ENCODE results near the gene PXDN. TPM values are rescaled to one million over a fixed set of nuclear protein-coding genes. Genes with fewer than 3 reads are reported as not detected.
"Not testable (repeated sequence)": the region's sequence is repeated elsewhere in the genome, so short reads cannot be mapped to it uniquely, and the experiment has no call there.

The PXDN gene
- total RNA-seq, 1 experiment from 2014 or later: 146 TPM

DNA sequence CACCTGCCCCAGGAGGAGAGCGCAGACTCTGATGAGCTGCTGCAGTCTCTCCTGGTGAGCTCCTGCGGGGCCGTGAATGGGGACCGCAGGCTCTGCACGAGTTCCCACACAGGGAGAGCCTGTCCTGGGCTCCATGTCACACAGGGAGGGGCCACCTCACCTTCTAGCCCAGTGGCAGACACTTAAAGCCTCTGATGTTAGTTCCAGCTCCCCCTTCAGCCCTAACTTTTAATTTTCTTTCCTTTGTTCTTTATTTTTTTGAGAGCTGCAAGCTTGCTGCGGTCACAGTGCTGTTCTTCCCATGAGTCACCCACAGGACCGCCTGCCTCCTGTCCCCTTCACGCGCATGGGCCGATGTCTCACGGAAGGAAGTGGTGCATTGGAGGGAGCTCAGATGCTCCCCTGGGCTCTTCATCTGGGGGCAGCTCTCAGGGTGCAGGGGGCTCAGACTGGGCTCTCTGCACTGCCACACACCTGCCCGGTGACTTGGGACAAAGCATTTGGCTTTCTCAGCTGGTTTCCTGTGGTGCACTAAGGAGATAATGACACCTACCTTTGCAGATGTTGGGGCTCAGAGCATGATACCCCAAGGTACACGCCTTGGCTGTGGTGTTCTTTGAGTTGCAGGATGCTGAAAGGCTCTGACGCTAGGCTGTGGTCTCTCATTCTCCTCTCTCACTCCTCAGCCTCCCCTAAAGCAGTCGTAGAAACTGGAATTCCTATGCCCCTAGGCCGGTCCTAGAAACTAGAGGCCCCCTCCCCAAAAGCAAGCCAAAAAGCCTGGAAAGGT lies 37.2 kb upstream of the PXDN start:
- Mint-ChIP-seq H3K27ac (no peak overlapping the region), H3K27me3 (ENCODE audit: low read depth) (no peaks in the 10 kb centered on the region), H3K4me1 (peaks cover 13% of the 10 kb centered on the region), H3K9me3 (no peaks in the 10 kb centered on the region), H3K4me3 (no peak overlapping the region), H3K36me3 (no peaks in the 10 kb centered on the region)
- POLR2A ChIA-PET: no interaction called here
- CTCF ChIA-PET: interaction anchor here (0.9 to 2.2 kb wide), 8 partner anchors 8 to 231 kb away, joined by 3 to 10 read pairs (median 5); no protein-coding TSS in a partner anchor
- TF ChIP-seq, protein P1, sequence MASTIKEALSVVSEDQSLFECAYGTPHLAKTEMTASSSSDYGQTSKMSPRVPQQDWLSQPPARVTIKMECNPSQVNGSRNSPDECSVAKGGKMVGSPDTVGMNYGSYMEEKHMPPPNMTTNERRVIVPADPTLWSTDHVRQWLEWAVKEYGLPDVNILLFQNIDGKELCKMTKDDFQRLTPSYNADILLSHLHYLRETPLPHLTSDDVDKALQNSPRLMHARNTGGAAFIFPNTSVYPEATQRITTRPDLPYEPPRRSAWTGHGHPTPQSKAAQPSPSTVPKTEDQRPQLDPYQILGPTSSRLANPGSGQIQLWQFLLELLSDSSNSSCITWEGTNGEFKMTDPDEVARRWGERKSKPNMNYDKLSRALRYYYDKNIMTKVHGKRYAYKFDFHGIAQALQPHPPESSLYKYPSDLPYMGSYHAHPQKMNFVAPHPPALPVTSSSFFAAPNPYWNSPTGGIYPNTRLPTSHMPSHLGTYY (CRISPR knock-in tag; IDR thresholded peaks at IDR 0.05): no peak
- TF ChIP-seq ZNF121 (CRISPR knock-in tag; IDR thresholded peaks at IDR 0.05) (no peak), ZNF396 (CRISPR knock-in tag; IDR thresholded peaks at IDR 0.05; ENCODE audit: borderline replicate concordance) (no peak)
- peak; percentile 62 for ATAC-seq
- no peak for DNase-seq (ENCODE audit: low spot score)

GRCh38 chr2:1780693-1781092 lies 36.4 kb upstream of the PXDN start:
- Mint-ChIP-seq H3K27ac (no peak overlapping the region), H3K36me3 (no peaks in the 10 kb centered on the region), H3K9me3 (no peaks in the 10 kb centered on the region), H3K27me3 (ENCODE audit: low read depth) (no peaks in the 10 kb centered on the region), H3K4me1 (peaks cover 13% of the 10 kb centered on the region), H3K4me3 (no peak overlapping the region)
- POLR2A ChIA-PET: no interaction called here
- no peak for TF ChIP-seq MXD4 (CRISPR knock-in tag; IDR thresholded peaks at IDR 0.05; ENCODE audit: borderline replicate concordance)
- TF ChIP-seq, protein P2, sequence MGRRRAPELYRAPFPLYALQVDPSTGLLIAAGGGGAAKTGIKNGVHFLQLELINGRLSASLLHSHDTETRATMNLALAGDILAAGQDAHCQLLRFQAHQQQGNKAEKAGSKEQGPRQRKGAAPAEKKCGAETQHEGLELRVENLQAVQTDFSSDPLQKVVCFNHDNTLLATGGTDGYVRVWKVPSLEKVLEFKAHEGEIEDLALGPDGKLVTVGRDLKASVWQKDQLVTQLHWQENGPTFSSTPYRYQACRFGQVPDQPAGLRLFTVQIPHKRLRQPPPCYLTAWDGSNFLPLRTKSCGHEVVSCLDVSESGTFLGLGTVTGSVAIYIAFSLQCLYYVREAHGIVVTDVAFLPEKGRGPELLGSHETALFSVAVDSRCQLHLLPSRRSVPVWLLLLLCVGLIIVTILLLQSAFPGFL (CRISPR knock-in tag; IDR thresholded peaks at IDR 0.05; ENCODE audit: borderline replicate concordance): no peak
- TF ChIP-seq, protein P3, sequence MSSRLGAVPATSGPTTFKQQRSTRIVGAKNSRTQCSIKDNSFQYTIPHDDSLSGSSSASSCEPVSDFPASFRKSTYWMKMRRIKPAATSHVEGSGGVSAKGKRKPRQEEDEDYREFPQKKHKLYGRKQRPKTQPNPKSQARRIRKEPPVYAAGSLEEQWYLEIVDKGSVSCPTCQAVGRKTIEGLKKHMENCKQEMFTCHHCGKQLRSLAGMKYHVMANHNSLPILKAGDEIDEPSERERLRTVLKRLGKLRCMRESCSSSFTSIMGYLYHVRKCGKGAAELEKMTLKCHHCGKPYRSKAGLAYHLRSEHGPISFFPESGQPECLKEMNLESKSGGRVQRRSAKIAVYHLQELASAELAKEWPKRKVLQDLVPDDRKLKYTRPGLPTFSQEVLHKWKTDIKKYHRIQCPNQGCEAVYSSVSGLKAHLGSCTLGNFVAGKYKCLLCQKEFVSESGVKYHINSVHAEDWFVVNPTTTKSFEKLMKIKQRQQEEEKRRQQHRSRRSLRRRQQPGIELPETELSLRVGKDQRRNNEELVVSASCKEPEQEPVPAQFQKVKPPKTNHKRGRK (CRISPR knock-in tag; IDR thresholded peaks at IDR 0.05; ENCODE audit: borderline replicate concordance): no peak
- TF ChIP-seq ZNF232 (CRISPR knock-in tag; IDR thresholded peaks at IDR 0.05): no peak
- TF ChIP-seq, protein P4, sequence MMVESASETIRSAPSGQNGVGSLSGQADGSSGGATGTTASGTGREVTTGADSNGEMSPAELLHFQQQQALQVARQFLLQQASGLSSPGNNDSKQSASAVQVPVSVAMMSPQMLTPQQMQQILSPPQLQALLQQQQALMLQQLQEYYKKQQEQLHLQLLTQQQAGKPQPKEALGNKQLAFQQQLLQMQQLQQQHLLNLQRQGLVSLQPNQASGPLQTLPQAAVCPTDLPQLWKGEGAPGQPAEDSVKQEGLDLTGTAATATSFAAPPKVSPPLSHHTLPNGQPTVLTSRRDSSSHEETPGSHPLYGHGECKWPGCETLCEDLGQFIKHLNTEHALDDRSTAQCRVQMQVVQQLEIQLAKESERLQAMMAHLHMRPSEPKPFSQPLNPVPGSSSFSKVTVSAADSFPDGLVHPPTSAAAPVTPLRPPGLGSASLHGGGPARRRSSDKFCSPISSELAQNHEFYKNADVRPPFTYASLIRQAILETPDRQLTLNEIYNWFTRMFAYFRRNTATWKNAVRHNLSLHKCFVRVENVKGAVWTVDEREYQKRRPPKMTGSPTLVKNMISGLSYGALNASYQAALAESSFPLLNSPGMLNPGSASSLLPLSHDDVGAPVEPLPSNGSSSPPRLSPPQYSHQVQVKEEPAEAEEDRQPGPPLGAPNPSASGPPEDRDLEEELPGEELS (CRISPR knock-in tag; IDR thresholded peaks at IDR 0.05): no peak
- TF ChIP-seq, protein P5, sequence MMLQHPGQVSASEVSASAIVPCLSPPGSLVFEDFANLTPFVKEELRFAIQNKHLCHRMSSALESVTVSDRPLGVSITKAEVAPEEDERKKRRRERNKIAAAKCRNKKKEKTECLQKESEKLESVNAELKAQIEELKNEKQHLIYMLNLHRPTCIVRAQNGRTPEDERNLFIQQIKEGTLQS (CRISPR knock-in tag; conservative IDR thresholded peaks at IDR 0.05): no peak
- no peak for TF ChIP-seq ZNF416 (CRISPR knock-in tag; IDR thresholded peaks at IDR 0.05)
- no peak for TF ChIP-seq TEAD4 (CRISPR knock-in tag; IDR thresholded peaks at IDR 0.05)
- TF ChIP-seq GRHL2 (CRISPR knock-in tag; IDR thresholded peaks at IDR 0.05; ENCODE audit: insufficient replicate concordance, severe bottlenecking): no peak
- no peak for TF ChIP-seq MAX (CRISPR knock-in tag; IDR thresholded peaks at IDR 0.05)
- no peak for TF ChIP-seq SMAD4 (CRISPR knock-in tag; IDR thresholded peaks at IDR 0.05)
- TF ChIP-seq CBFB (CRISPR knock-in tag; IDR thresholded peaks at IDR 0.05; ENCODE audit: low read depth): no peak
- no peak for TF ChIP-seq ETV6 (CRISPR knock-in tag; IDR thresholded peaks at IDR 0.05)
- no peak for TF ChIP-seq ZNF317 (CRISPR knock-in tag; IDR thresholded peaks at IDR 0.05; ENCODE audit: borderline replicate concordance, low read depth)
- DNase-seq (ENCODE audit: low spot score) (no peak), ATAC-seq (no peak)
- CTCF ChIA-PET: interaction anchor here (0.9 to 2.2 kb wide), 8 partner anchors 8 to 230 kb away, joined by 3 to 10 read pairs (median 5); no protein-coding TSS in a partner anchor

DNA sequence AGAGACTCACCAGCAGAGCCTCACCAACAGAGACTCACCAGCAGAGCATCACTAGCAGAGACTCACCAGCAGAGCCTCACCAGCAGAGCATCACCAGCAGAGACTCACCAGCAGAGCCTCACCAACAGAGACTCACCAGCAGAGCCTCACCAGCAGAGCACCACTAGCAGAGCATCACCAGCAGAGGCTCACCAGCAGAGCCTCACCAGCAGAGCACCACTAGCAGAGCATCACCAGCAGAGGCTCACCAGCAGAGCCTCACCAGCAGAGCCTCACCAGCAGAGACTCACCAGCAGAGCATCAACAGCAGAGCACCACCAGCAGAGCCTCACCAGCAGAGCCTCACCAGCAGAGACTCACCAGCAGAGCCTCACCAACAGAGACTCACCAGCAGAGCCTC lies 35.7 kb upstream of the PXDN start:
- DNase-seq (ENCODE audit: low spot score); ATAC-seq; H3K9me3 Mint-ChIP-seq; H3K36me3 Mint-ChIP-seq; H3K27me3 Mint-ChIP-seq (ENCODE audit: low read depth); H3K4me3 Mint-ChIP-seq; H3K27ac Mint-ChIP-seq; POLR2A ChIA-PET: not testable (repeated sequence)
- CTCF ChIA-PET: interaction anchor here (1.4 to 2.2 kb wide), 3 partner anchors 10 to 37 kb away, joined by 5 to 10 read pairs (median 6); no protein-coding TSS in a partner anchor
- peaks cover 13% of the 10 kb centered on the region for H3K4me1 Mint-ChIP-seq
